ENCODE results near the gene GRIA3.
"Not testable (repeated sequence)": the region's sequence is repeated elsewhere in the genome, so short reads cannot be mapped to it uniquely, and the experiment has no call there.

The GRIA3 gene

DNA sequence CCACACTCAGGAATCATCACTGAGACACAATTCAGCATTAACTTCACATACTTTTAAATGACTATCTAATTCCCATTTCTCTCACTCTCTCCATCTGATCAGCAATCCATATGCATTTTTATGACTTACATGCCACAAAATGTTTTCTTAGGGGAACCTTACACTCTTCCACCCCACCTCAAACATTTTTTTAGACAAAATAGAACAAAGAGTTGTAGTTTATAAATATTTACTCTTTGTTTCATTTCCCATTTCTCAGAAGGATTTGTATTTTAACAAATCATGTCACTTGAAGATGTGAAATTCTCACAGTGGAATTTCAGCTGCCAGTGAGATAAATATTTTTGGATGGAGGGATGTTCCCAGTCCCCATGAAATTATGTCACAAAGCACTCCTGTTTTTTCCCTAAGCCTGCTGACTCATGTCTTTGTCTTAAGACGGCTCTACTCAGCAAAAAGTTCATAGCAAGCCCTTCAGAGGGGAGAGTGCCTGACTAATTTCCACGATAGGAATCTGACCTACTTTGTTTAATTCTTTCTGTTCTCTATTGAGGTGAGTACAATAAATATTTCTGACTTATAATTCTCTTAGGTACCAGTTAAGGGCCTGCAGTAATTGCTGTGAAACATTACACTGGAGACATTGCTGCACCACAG, 291.1 kb downstream of the GRIA3 start:
- no peak for DNase-seq

GRCh38 chrX:123476611-123477219, 292.6 kb downstream of the GRIA3 start:
- DNase-seq, result no peak

DNA sequence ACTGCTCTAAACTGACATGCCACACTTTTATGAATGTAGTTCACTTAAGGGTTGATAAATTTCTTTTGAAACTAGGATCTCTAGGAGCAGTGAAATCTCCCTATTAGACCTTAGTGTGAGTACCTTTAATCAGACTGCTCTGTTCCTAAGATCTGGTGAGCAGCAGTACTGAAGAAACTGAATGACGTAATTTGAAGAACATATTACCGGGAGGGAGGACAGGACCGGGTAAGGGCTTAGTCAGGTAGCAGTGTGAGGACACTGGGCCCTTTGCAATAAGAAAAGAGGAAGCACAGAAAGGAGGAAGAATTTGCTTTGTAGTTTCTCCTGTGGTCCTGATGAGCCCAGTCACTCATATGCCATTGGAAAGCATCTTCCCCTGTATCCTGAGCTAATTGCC, 293.6 kb downstream of the GRIA3 start:
- DNase-seq, result no peak

GRCh38 chrX:123481913-123482851, 298.1 kb downstream of the GRIA3 start:
- no peak for DNase-seq

GRCh38 chrX:123486297-123486696, 302.2 kb downstream of the GRIA3 start:
- no peak for DNase-seq

DNA sequence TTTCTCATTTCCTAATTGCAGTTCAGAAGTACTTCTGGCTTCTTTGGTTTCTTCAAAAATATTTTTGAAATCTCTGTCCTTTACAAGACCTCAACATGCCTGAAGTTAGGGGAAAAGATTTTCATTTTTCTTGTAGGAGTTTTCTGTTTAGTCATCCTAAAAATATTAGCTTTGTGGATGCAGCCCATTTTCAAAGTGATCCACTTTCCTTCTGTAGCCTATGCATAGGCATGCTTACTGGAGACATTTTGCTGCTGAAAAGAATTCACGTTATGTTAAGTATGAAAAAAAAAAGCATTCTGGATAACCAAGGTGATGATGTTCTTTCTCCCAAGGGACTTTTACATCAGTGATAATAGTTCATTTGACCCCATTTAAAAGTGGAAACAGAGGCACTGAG, 303.2 kb downstream of the GRIA3 start:
- DNase-seq, result no peak

GRCh38 chrX:123487669-123488068, 303.6 kb downstream of the GRIA3 start:
- DNase-seq, result no peak

- no peak for DNase-seq
These were observed 304.9 kb downstream of the GRIA3 start for GRCh38 chrX:123489011-123489410.

GRCh38 chrX:123493857-123494256, 309.8 kb downstream of the GRIA3 start:
- DNase-seq, result no peak

DNA sequence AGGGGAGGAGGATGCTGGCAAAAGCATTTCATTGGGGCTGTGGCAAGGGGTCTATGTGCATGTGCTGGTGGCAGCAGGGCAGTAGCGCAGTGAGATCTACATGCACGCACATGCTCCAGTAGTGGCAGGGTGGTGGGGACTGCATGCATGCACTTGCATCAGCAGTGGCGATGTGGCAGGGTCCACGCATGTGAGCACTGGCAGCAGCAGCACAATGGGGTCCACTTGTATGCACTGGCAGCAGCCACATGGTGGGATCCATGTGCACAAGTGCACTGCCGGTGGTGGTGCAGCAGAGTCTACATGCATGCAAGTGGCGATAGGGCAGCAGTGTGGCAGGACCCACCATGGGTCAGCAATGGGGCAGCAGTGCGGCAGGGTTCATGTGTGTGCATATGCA, 315.7 kb downstream of the GRIA3 start:
- no peak for DNase-seq

GRCh38 chrX:123504047-123504446, 320.0 kb downstream of the GRIA3 start:
- DNase-seq, result no peak

DNA sequence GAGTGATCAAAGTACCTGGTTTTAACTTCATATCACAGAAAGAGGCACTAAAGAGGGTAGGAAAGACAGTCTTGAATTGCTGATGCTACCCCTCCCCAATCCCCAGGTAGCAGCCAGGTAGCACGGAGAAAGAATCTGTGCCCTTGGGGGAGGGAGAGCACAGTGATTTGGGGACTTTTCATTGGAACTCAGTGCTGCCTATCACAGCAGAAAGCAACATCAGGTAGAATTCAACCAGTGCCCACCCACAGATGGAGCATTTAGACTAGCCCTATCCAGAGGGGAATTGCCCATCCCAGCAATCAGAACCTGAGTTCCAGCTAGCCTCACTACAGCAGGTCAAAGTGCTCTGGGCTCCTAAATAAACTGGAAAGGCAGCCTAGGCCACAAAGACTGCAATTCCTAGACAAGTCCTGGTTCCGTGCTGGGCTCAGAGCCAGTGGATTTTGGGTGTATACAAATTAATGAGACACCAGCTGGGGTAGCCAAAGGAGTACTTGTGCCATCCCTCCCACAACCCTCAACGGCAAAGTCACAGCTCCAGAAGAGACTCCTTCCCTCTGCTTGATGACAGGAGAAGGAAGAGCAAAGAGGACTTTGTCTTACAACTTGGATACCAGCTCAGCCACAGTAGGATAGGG, 320.7 kb downstream of the GRIA3 start:
- DNase-seq, result no peak

- DNase-seq, result no peak
These were observed 329.7 kb downstream of the GRIA3 start for GRCh38 chrX:123513585-123514278.

GRCh38 chrX:123514279-123514640, 330.2 kb downstream of the GRIA3 start:
- DNase-seq, result not testable (repeated sequence)

GRCh38 chrX:123518791-123519190, 334.7 kb downstream of the GRIA3 start:
- no peak for DNase-seq

DNA sequence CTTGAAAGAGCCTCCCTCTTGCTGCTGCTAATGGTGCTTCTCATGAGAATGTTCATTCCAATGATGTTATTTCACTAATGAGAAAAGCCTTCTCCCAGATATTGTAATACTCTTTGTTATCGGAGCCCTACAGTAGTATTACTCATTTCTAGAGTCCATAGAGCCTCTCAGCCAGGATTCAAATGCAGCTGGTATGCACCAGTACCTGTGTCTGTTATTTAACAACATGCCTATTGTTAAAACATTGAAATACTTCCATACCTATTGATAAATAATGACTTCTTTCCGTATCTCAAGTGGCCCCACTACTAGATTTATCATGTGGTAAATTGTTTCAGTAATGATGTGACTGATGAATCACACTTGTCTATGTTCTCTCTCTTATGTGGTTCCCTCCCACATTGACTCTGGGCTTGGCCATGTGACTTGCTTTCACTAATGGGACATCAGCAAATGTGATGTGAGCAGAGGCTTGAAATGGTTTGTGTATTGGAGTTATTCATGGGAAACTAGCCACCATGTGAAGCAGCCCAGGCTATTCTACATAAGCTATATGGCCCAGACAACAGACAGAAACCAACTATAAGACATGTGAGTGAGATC, 341.1 kb downstream of the GRIA3 start:
- no peak for DNase-seq

- not testable (repeated sequence) for DNase-seq
These were observed 346.6 kb downstream of the GRIA3 start for GRCh38 chrX:123530726-123531125.

Measured in effector CD4-positive, alpha-beta T cell (primary cell).